Measurements from ENCODE around the gene TMEM82.

TMEM82 gene

GRCh38 chr1:15722411-15722810, 19.9 kb upstream of the TMEM82 start:
- no peak for DNase-seq

- DNase-seq: no peak
These were observed 19.3 kb upstream of the TMEM82 start for GRCh38 chr1:15722836-15723532.

GRCh38 chr1:15723631-15724246, 18.6 kb upstream of the TMEM82 start:
- no peak for DNase-seq

GRCh38 chr1:15724949-15725880, 17.1 kb upstream of the TMEM82 start:
- DNase-seq: no peak

- no peak for DNase-seq
These were observed 15.8 kb upstream of the TMEM82 start for GRCh38 chr1:15726508-15726907.

- DNase-seq: no peak
These were observed 15.3 kb upstream of the TMEM82 start for GRCh38 chr1:15727021-15727420.

GRCh38 chr1:15727424-15727823, 14.9 kb upstream of the TMEM82 start:
- DNase-seq: no peak

GRCh38 chr1:15727866-15728534, 14.3 kb upstream of the TMEM82 start:
- no peak for DNase-seq

GRCh38 chr1:15728937-15729657, 13.2 kb upstream of the TMEM82 start:
- DNase-seq: no peak

GRCh38 chr1:15730423-15730822, 11.9 kb upstream of the TMEM82 start:
- DNase-seq: no peak

GRCh38 chr1:15730936-15731335, 11.4 kb upstream of the TMEM82 start:
- no peak for DNase-seq

GRCh38 chr1:15731735-15732685, 10.3 kb upstream of the TMEM82 start:
- DNase-seq: no peak

- no peak for DNase-seq
These were observed 9.6 kb upstream of the TMEM82 start for GRCh38 chr1:15732686-15733081.

GRCh38 chr1:15733218-15733725, 9.0 kb upstream of the TMEM82 start:
- DNase-seq: no peak

- DNase-seq: no peak
These were observed 8.5 kb upstream of the TMEM82 start for GRCh38 chr1:15733726-15734226.

- no peak for DNase-seq
These were observed 8.0 kb upstream of the TMEM82 start for GRCh38 chr1:15734296-15734695.

GRCh38 chr1:15734901-15735300, 7.4 kb upstream of the TMEM82 start:
- no peak for DNase-seq

GRCh38 chr1:15735304-15736037, 6.8 kb upstream of the TMEM82 start:
- DNase-seq: no peak

- no peak for DNase-seq
These were observed 6.0 kb upstream of the TMEM82 start, which contains the start of gene SLC25A34 for GRCh38 chr1:15736038-15736891. TSS of gene SLC25A34 (plus strand) at chr1:15736258. CDS start at chr1:15736486, 228 bp downstream.
